H1 (cell line): ENCODE data around the gene PLA1A. TPM values are rescaled to one million over a fixed set of nuclear protein-coding genes. Genes with fewer than 3 reads are reported as not detected.

ENCODE experiments used
- CTCF ChIA-PET: fragments of 300-600 bp; sonication (Branson Sonifier 250); formaldehyde crosslinking; loops from one replicate; lab custom pipeline; 2021; ENCODE audit not compliant: partially characterized antibody; lab: Charles Lee
- POLR2A ChIA-PET: fragments of 300-600 bp; sonication (Branson Sonifier 250); formaldehyde crosslinking; loops from one replicate; lab custom pipeline; 2021; ENCODE audit warnings: inconsistent platforms; ENCODE audit not compliant: partially characterized antibody; lab: Charles Lee
- DNase-seq, 2 experiments: peaks; one replicate each; pipeline versions ENCODE4 v3.0.0 to v3.0.0-alpha.2; 2010 to 2022; ENCODE audit warnings: low spot score in 2 of 2, low read depth in 1 of 2, mixed read lengths in 1 of 2
- FAIRE-seq: peaks from 2 replicates; lab custom pipeline; 2011; peaks lifted over from hg19 to GRCh38; lab: Jason Lieb, UNC
- H2AFZ ChIP-seq: 2 replicates; pipeline ENCODE4 v1.8.1; 2012; ENCODE audit warnings: low read length, inconsistent platforms
- H2AK5ac ChIP-seq: 2 replicates; pipeline ENCODE4 v1.6.1; 2013; ENCODE audit warnings: low read depth, low read length
- H2BK120ac ChIP-seq: replicated peaks from 2 replicates; pipeline ENCODE3; 2013; ENCODE audit warnings: low read depth, low read length, inconsistent platforms
- H2BK12ac ChIP-seq: 2 replicates; pipeline ENCODE4 v1.6.1; 2013; ENCODE audit warnings: low read depth, low read length
- H2BK15ac ChIP-seq: 2 replicates; pipeline ENCODE4 v1.6.1; 2013; ENCODE audit warnings: low read length
- H2BK20ac ChIP-seq: 2 replicates; pipeline ENCODE4 v1.6.1; 2013; ENCODE audit warnings: low read length
- H2BK5ac ChIP-seq: 2 replicates; pipeline ENCODE4 v1.6.1; 2013; ENCODE audit warnings: low read depth, low read length
- H3K14ac ChIP-seq: 2 replicates; pipeline ENCODE4 v1.6.1; 2013; ENCODE audit warnings: inconsistent platforms; ENCODE audit not compliant: insufficient read length
- H3K18ac ChIP-seq: 2 replicates; pipeline ENCODE4 v1.6.1; 2013; ENCODE audit warnings: low read length; ENCODE audit errors: extremely low read depth
- H3K23ac ChIP-seq: 2 replicates; pipeline ENCODE4 v1.6.1; 2013; ENCODE audit warnings: inconsistent platforms; ENCODE audit not compliant: insufficient read length
- H3K23me2 ChIP-seq: 2 replicates; pipeline ENCODE4 v1.6.1; 2013; ENCODE audit warnings: low read depth, low read length
- H3K27ac ChIP-seq: 2 replicates; pipeline ENCODE4 v1.6.1; 2011; ENCODE audit warnings: low read depth, low read length, inconsistent platforms
- H3K27me3 ChIP-seq, 4 experiments: replicated peaks in 1 of 4; 1 replicate in 1 of 4; 2 replicates in 3 of 4; pipeline versions ENCODE4 v1.6.1 to v1.8.1; 2011 to 2013; ENCODE audit warnings: low read length in 3 of 4, mild to moderate bottlenecking in 3 of 4, inconsistent platforms in 2 of 4, mixed read lengths in 2 of 4, moderate library complexity in 1 of 4; ENCODE audit not compliant: control insufficient read depth in 3 of 4, insufficient read depth in 3 of 4; ENCODE audit errors: extremely low read depth in 1 of 4
- H3K36me3 ChIP-seq, 4 experiments: 2 replicates each; pipeline versions ENCODE4 v1.6.1 to v1.8.1; 2011 to 2013; ENCODE audit warnings: mild to moderate bottlenecking in 4 of 4, low read length in 3 of 4, moderate library complexity in 2 of 4, control low read depth in 1 of 4, inconsistent platforms in 1 of 4; ENCODE audit not compliant: insufficient read depth in 4 of 4, control insufficient read depth in 2 of 4
- H3K4ac ChIP-seq: replicated peaks from 2 replicates; pipeline ENCODE3; 2013; ENCODE audit warnings: low read length, low read depth, mixed read lengths, inconsistent platforms; ENCODE audit not compliant: insufficient read length
- H3K4me1 ChIP-seq, 4 experiments: replicated peaks in 1 of 4; 1 replicate in 1 of 4; 2 replicates in 3 of 4; pipeline versions ENCODE4 v1.6.1 to v1.8.1; 2011 to 2013; ENCODE audit warnings: low read length in 3 of 4, inconsistent platforms in 2 of 4, mixed read lengths in 1 of 4; ENCODE audit not compliant: insufficient read depth in 4 of 4, control insufficient read depth in 3 of 4
- H3K4me2 ChIP-seq, 2 experiments: 2 replicates each; pipeline versions ENCODE4 v1.6.1 to v1.8.1; 2011 to 2013; ENCODE audit warnings: low read depth in 2 of 2, low read length in 2 of 2, control low read depth in 1 of 2, inconsistent platforms in 1 of 2, mild to moderate bottlenecking in 1 of 2; ENCODE audit not compliant: insufficient read depth in 1 of 2
- H3K4me3 ChIP-seq, 4 experiments: fragments of 200-600, 300-600 bp in 1 of 4; sonication (generic), shearing (Covaris generic), sonication (Bioruptor Twin) in 1 of 4; 2 replicates each; pipeline versions ENCODE4 v1.5.1 to v1.8.1; 2011 to 2016; ENCODE audit warnings: low read length in 4 of 4, low read depth in 3 of 4, control low read depth in 2 of 4, inconsistent platforms in 2 of 4, mild to moderate bottlenecking in 2 of 4, mixed read lengths in 1 of 4, moderate library complexity in 1 of 4; ENCODE audit not compliant: insufficient read depth in 2 of 4; ENCODE audit errors: extremely low read depth in 1 of 4
- H3K56ac ChIP-seq: replicated peaks from 2 replicates; pipeline ENCODE3; 2013; ENCODE audit warnings: low read depth, mild to moderate bottlenecking, mixed read lengths, low read length, inconsistent platforms; ENCODE audit not compliant: insufficient read length
- H3K79me1 ChIP-seq: 2 replicates; pipeline ENCODE4 v1.6.1; 2013; ENCODE audit warnings: low read depth, low read length, control low read depth
- H3K79me2 ChIP-seq, 2 experiments: 2 replicates each; pipeline versions ENCODE4 v1.6.1 to v1.8.1; 2012 to 2013; ENCODE audit warnings: low read length in 2 of 2, mild to moderate bottlenecking in 2 of 2, inconsistent platforms in 1 of 2; ENCODE audit not compliant: insufficient read depth in 2 of 2, control insufficient read depth in 1 of 2
- H3K9ac ChIP-seq, 4 experiments: replicated peaks in 1 of 4; 1 replicate in 1 of 4; 2 replicates in 3 of 4; pipeline versions ENCODE4 v1.6.1 to v1.8.1; 2011 to 2013; ENCODE audit warnings: low read depth in 3 of 4, low read length in 3 of 4, control low read depth in 2 of 4, mild to moderate bottlenecking in 2 of 4, moderate library complexity in 2 of 4, inconsistent platforms in 1 of 4; ENCODE audit errors: extremely low read depth in 1 of 4
- H3K9me3 ChIP-seq, 2 experiments: 2 replicates each; pipeline versions ENCODE4 v1.6.1 to v1.8.1; 2012 to 2013; ENCODE audit warnings: mild to moderate bottlenecking in 2 of 2, moderate library complexity in 2 of 2, control low read depth in 1 of 2, inconsistent platforms in 1 of 2, low read depth in 1 of 2, low read length in 1 of 2, mixed read lengths in 1 of 2; ENCODE audit not compliant: insufficient read depth in 2 of 2
- H4K20me1 ChIP-seq, 2 experiments: replicated peaks in 1 of 2; 2 replicates each; pipeline versions ENCODE3 to v1.8.1; 2011 to 2013; ENCODE audit warnings: inconsistent platforms in 2 of 2, low read length in 2 of 2, mild to moderate bottlenecking in 1 of 2; ENCODE audit not compliant: insufficient read depth in 2 of 2, control insufficient read depth in 1 of 2
- H4K5ac ChIP-seq: 2 replicates; pipeline ENCODE4 v1.6.1; 2013; ENCODE audit warnings: low read length, low read depth, mixed read lengths, inconsistent platforms; ENCODE audit not compliant: insufficient read length
- H4K8ac ChIP-seq: 2 replicates; pipeline ENCODE4 v1.8.0; 2013; ENCODE audit warnings: mild to moderate bottlenecking, moderate library complexity, low read length, inconsistent platforms; ENCODE audit not compliant: insufficient read depth; ENCODE audit errors: extremely low read depth
- H4K91ac ChIP-seq: replicated peaks from 2 replicates; pipeline ENCODE3; 2013; ENCODE audit warnings: low read length, mixed read lengths, inconsistent platforms; ENCODE audit not compliant: insufficient read length
- ASH2L ChIP-seq: fragments of 200-600, 300-600 bp; sonication (generic); IDR thresholded peaks from one replicate; pipeline ENCODE4 v1.7.1; 2017; ENCODE audit warnings: low read length
- E2F6 ChIP-seq: IDR thresholded peaks from 2 replicates; pipeline ENCODE4 v1.6.1; 2012; ENCODE audit warnings: inconsistent platforms
- KDM5A ChIP-seq: fragments of 200-600 bp; IDR thresholded peaks from 2 replicates; pipeline ENCODE4 v1.7.1; 2012; ENCODE audit warnings: mild to moderate bottlenecking, low read length, inconsistent platforms, mixed read lengths
- NRF1 ChIP-seq: IDR thresholded peaks from 2 replicates; pipeline ENCODE4 v1.6.1; 2011; ENCODE audit warnings: mild to moderate bottlenecking, low read depth, low read length, improper control_type of control experiment
- POLR2AphosphoS5 ChIP-seq: IDR thresholded peaks from 2 replicates; pipeline ENCODE4 v1.6.1; 2011; ENCODE audit warnings: low read depth, low read length
- SP4 ChIP-seq: IDR thresholded peaks from 2 replicates; pipeline ENCODE4 v1.6.1; 2012; ENCODE audit warnings: low read length, inconsistent platforms
- WGBS, 2 experiments: shearing (Covaris generic) in 1 of 2; methylation state at CpG; one replicate each; pipeline versions ENCODE4 v1.1.6 to v1.1.7; 2013 to 2015; ENCODE audit warnings: low lambda C conversion rate in 2 of 2, mixed read lengths in 2 of 2, inconsistent platforms in 1 of 2, low coverage in 1 of 2, missing lambda C conversion rate in 1 of 2; ENCODE audit not compliant: insufficient replicate concordance in 2 of 2, insufficient coverage in 1 of 2, insufficient read length in 1 of 2; ENCODE audit errors: extremely low coverage in 1 of 2, missing lambda C conversion rate in 1 of 2; 5-methylcytosine and 5-hydroxymethylcytosine counted together
- polyA plus RNA-seq, 7 experiments: library from polyadenylated mRNA; depleted of rRNA in 3 of 7; stranded (reverse) in 5 of 7; unstranded in 2 of 7; fragments of >200 nt in 5 of 7; fragments of 200-250 nt in 2 of 7; gene quantifications; 1 replicate in 5 of 7; 2 replicates in 1 of 7; 4 replicates in 1 of 7; pipeline versions ENCODE4 v1.2.1 to v1.2.3, GENCODE V29; 2011 to 2013; ENCODE audit warnings: missing spikeins in 2 of 7, mixed read lengths in 2 of 7
- total RNA-seq: library from RNA; stranded (reverse); fragmentation: NEBNext Ultra II Directional; extraction: Animal tissue kit (Norgen Biotek cat#: 25700); gene quantifications from 2 replicates; pipeline ENCODE4 v1.2.1, GENCODE V29; 2021

Gene PLA1A
- total and polyA plus RNA-seq, 2 of the 8 experiments (the other 6 are each of a cell fraction or from before 2014, with no cell fraction given): not detected

GRCh38 chr3:119571230-119571629, 26.5 kb upstream of the PLA1A start:
- CTCF ChIA-PET: interaction anchor here (1.0 to 1.7 kb wide), 3 partner anchors 11 to 119 kb away, joined by 3 read pairs; no protein-coding TSS in a partner anchor
- 90% methylated on average over 1 of the region's 1 CpG; no CpG with 5 or more reads in 1 of the 2 experiments for WGBS, 2 experiments
- H3K79me1 ChIP-seq: no peaks in the 10 kb centered on the region
- H4K8ac ChIP-seq: no peak overlapping the region
- no peak overlapping the region for H2AFZ ChIP-seq
- no peak overlapping the region for H3K4me2 ChIP-seq
- H2AK5ac ChIP-seq: no peak overlapping the region
- H3K4ac ChIP-seq: no peak overlapping the region
- DNase-seq (no peak), FAIRE-seq (no peak)
- no peak overlapping the region for H3K4me3 ChIP-seq
- no peaks in the 10 kb centered on the region for H4K20me1 ChIP-seq
- H2BK12ac ChIP-seq: no peak overlapping the region
- no peaks in the 10 kb centered on the region for H3K4me1 ChIP-seq
- H3K79me2 ChIP-seq: no peaks in the 10 kb centered on the region
- H2BK5ac ChIP-seq: no peak overlapping the region
- no peaks in the 10 kb centered on the region for H3K36me3 ChIP-seq
- H4K5ac ChIP-seq: no peak overlapping the region
- no peak overlapping the region for H2BK120ac ChIP-seq
- POLR2A ChIA-PET: no interaction called here
- H4K91ac ChIP-seq: no peak overlapping the region
- H3K14ac ChIP-seq: no peak overlapping the region
- no peak overlapping the region for H3K56ac ChIP-seq
- H3K18ac ChIP-seq: no peak overlapping the region
- H3K27me3 ChIP-seq: no peaks in the 10 kb centered on the region
- no peak overlapping the region for H3K27ac ChIP-seq
- H2BK20ac ChIP-seq: no peak overlapping the region
- H2BK15ac ChIP-seq: no peak overlapping the region
- no peak overlapping the region for H3K9ac ChIP-seq
- H3K23me2 ChIP-seq: no peaks in the 10 kb centered on the region
- H3K9me3 ChIP-seq: no peaks in the 10 kb centered on the region
- H3K23ac ChIP-seq: no peak overlapping the region
- TF ChIP-seq KDM5A (no peak), ASH2L (no peak), POLR2AphosphoS5 (no peak), NRF1 (no peak), E2F6 (no peak), SP4 (no peak)
